ENCODE results near the gene CX3CL1.
"Not testable (repeated sequence)": the region's sequence is repeated elsewhere in the genome, so short reads cannot be mapped to it uniquely, and the experiment has no call there.

Gene CX3CL1

DNA sequence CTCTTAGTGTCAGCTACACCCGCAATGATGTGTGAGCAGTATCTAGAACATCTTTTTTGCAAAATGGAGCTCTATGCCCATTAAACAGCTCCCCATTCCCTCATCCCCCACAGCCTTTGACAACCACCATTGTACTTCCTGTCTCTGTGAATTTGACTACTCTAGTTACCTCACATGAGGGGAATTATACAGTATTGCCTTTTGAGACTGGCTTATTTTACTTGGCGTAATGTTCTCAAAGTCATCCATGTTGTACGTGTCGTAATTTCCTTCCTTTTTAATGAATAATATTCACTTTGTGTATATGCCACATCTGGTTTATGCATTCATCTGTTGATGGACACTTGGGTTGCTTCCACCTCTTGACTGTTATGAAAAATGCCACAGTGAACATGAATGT is 36.9 kb upstream of the CX3CL1 start:
- in situ Hi-C loops (cut with MboI; ENCODE audit: low pct_unique_long_range_greater_than_20kb, low sequenced_read_pairs, unreplicated experiment) = no loop called here
- no peak for DNase-seq (ENCODE audit: low spot score)

DNA sequence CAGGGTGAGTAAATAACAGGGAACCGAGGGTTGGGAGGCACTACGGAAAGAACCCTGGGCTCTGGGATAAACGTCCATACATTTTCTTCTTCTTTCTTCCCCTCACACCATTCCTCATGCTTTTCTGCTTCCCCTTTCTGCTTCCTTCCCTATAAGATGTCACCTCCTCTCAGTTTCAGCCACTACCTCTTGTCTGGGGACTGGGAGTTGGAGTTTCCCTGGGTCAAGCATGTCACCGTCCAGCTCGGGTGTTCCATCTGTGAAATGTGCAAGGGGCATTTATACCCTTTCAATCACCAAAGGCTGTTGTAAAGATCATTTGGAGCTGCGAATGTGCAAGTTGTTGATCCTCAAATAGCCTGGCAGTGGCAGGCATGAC is 31.2 kb upstream of the CX3CL1 start:
- in situ Hi-C loops (cut with MboI; ENCODE audit: low pct_unique_long_range_greater_than_20kb, low sequenced_read_pairs, unreplicated experiment) = no loop called here
- TF ChIP-seq, protein P1, sequence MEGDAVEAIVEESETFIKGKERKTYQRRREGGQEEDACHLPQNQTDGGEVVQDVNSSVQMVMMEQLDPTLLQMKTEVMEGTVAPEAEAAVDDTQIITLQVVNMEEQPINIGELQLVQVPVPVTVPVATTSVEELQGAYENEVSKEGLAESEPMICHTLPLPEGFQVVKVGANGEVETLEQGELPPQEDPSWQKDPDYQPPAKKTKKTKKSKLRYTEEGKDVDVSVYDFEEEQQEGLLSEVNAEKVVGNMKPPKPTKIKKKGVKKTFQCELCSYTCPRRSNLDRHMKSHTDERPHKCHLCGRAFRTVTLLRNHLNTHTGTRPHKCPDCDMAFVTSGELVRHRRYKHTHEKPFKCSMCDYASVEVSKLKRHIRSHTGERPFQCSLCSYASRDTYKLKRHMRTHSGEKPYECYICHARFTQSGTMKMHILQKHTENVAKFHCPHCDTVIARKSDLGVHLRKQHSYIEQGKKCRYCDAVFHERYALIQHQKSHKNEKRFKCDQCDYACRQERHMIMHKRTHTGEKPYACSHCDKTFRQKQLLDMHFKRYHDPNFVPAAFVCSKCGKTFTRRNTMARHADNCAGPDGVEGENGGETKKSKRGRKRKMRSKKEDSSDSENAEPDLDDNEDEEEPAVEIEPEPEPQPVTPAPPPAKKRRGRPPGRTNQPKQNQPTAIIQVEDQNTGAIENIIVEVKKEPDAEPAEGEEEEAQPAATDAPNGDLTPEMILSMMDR (IDR thresholded peaks at IDR 0.05; ENCODE audit: extremely low read depth, insufficient read depth, missing control alignments) = no peak
- DNase-seq (ENCODE audit: low spot score) = no peak

More for the DNA sequence above, 36.9 kb upstream of the CX3CL1 start:
- TF ChIP-seq, protein P1 (IDR thresholded peaks at IDR 0.05; ENCODE audit: extremely low read depth, insufficient read depth, missing control alignments) = no peak

DNA sequence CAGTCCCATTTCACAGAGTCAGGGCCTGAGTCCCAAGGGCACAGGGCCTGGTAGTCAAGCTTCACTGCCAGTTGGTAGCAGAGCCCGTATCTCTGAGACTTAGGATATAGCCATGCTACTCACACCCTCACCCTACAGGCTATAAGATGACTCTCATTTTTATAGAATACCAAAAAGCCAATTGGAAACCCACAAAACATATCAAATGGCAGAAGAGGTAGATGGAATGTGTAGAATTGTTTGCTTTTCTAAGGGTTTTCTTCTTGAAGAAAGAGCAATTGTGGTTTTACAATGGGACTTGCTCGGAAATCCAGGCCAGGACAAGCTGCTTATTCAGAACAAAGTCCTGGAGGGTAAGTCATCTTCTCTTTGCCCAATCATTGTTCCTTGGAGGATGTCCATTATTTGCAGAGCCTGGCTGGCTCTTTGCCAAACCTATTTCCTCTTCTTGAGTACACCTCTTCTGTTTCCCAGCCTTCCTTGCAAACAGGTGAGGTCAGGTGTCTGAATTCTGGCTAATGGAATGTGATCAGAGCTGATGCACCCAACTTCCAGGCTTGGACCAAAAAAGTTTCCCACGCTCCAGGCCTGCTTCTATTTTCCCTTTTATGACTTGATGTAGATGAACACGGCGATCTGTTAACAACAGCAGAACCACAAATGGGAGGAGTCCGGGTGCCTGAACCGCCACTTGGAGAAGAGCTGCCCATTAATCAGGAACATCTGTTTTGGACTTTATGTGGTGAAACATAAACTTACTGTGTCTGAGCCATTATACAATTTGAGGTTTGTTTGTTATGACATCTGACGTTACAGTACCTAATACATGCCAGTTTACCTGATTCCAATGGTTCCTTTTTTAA is 30.6 kb upstream of the CX3CL1 start:
- in situ Hi-C loops (cut with MboI; ENCODE audit: low pct_unique_long_range_greater_than_20kb, low sequenced_read_pairs, unreplicated experiment) = no loop called here
- DNase-seq (ENCODE audit: low spot score) = no peak
- TF ChIP-seq, protein P1 (IDR thresholded peaks at IDR 0.05; ENCODE audit: extremely low read depth, insufficient read depth, missing control alignments) = no peak

DNA sequence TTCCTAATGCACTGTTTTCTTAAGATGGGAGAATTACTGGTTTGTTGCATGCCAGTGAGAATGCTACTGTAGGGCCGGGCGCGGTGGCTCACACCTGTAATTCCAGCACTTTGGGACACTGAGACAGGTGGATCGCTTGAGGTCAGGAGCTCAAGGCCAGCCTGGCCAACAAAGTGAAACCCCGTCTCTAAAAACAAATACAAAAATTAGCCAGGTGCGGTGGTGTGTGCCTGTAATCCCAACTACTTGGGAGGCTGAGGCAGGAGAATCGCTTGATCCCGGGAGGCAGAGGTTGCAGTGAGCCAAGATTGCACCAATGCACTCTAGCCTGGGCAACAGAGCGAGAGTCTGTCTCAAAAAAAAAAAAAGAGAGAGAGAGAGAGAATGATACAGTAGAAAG is 29.7 kb upstream of the CX3CL1 start:
- in situ Hi-C loops (cut with MboI; ENCODE audit: low pct_unique_long_range_greater_than_20kb, low sequenced_read_pairs, unreplicated experiment) = not testable (repeated sequence)

DNA sequence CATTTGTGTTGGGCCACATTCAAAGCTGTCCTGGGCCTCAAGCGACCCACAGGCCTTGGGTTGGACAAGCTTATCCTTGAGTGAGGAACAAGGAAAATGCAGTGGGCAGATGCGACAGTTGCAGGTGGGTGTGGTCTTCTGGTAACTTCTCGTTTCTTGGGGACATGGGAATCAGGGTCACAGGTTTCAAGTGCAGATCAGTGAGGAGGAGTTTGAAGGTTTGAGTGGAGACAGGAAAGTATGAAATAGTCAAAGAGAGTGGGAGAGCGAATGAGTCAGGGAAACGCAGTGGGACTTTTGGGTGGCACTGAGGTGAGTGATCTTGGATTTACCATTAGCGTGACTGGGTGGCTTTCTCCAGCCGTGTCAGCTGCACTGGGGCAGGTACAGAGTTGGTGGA is 29.1 kb upstream of the CX3CL1 start:
- in situ Hi-C loops (cut with MboI; ENCODE audit: low pct_unique_long_range_greater_than_20kb, low sequenced_read_pairs, unreplicated experiment) = no loop called here
- no peak for DNase-seq (ENCODE audit: low spot score)

More for the DNA sequence above, 29.7 kb upstream of the CX3CL1 start:
- DNase-seq (ENCODE audit: low spot score) = not testable (repeated sequence)

DNA sequence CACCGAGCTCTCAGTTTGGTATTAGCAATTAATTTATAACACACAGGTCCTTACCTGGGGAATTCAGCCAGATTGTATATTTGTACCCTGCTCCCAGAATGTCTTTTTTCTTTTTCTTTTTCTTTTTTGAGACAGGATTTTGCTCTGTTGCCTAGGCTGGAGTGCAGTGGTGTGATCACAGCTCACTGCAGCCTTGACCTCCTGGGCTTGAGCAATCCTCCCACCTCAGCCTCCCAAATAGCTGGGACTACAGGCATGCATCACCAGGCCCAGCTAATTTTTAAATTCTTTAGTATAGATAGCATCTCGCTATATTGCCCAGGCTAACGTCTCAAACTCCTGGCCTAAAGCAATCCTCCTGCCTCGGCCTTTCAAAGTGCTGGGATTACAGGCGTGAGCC is 28.2 kb upstream of the CX3CL1 start:
- DNase-seq (ENCODE audit: low spot score); in situ Hi-C loops (cut with MboI; ENCODE audit: low pct_unique_long_range_greater_than_20kb, low sequenced_read_pairs, unreplicated experiment): not testable (repeated sequence)

More for the DNA sequence above, 29.1 kb upstream of the CX3CL1 start:
- TF ChIP-seq, protein P1 (IDR thresholded peaks at IDR 0.05; ENCODE audit: extremely low read depth, insufficient read depth, missing control alignments) = no peak

DNA sequence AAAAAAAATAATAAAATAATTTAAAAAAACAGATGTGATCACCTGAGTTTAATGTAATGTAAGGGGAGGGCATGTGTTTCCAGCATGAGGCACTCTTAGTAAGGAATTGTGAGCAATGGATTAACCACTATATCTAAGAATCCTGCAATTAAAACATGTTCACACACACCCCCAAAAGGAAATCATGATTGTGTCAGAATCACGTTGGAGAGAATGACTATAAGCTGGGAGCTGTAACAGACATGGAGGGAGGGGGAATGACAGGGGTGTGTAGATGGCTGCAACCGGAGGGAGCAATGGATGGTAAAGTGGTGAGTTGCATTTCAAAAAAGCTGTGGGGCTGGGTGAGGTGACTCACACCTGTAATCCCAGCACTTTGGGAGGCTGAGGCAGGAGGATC is 27.3 kb upstream of the CX3CL1 start:
- in situ Hi-C loops (cut with MboI; ENCODE audit: low pct_unique_long_range_greater_than_20kb, low sequenced_read_pairs, unreplicated experiment) = no loop called here
- TF ChIP-seq, protein P1 (IDR thresholded peaks at IDR 0.05; ENCODE audit: extremely low read depth, insufficient read depth, missing control alignments) = no peak
- no peak for DNase-seq (ENCODE audit: low spot score)
